ENCODE measurements around the gene GLYATL3. TPM values are rescaled to one million over a fixed set of nuclear protein-coding genes. Genes with fewer than 3 reads are reported as not detected.

Gene GLYATL3
- not detected in 2 replicates for total RNA-seq

GRCh38 chr6:49499623-49500022 is at the start of gene GLYATL3:
Gene GLYATL3 (plus strand): TSS chr6:49499923. CDS start chr6:49511991, 12,068 bp downstream.

GRCh38 chr6:49462927-49463611 is 36.7 kb upstream of the GLYATL3 start, which contains the start of the genes CENPQ and MMUT:
Gene CENPQ (plus strand): TSS chr6:49463370. CDS start chr6:49470177, 6,807 bp downstream.
Gene MMUT (minus strand): TSS chr6:49463253. CDS start chr6:49459466, 3,787 bp downstream.

GRCh38 chr6:49550492-49551077 is 50.9 kb downstream of the GLYATL3 start, which contains the start of gene C6orf141:
Gene C6orf141 (plus strand): TSS chr6:49550668. CDS start chr6:49550793, 125 bp downstream.

Other genes with a start within 250 kb of the GLYATL3 start
- gene MMUT, start 36.7 kb upstream of the GLYATL3 start, total RNA-seq = 22.3 and 25.6 TPM in 2 replicates
- gene CENPQ, start 36.6 kb upstream of the GLYATL3 start, total RNA-seq = 6.0 and 8.5 TPM in 2 replicates
- gene C6orf141, start 50.7 kb downstream of the GLYATL3 start, total RNA-seq = 0.25 and 0.53 TPM in 2 replicates
- 0.06 TPM in 1 of 2 replicates, not detected in the other for gene RHAG, start 136.9 kb downstream of the GLYATL3 start, total RNA-seq
- not detected in 2 replicates for gene CRISP2, start 213.6 kb downstream of the GLYATL3 start, total RNA-seq
- gene CRISP3, start 244.5 kb downstream of the GLYATL3 start, total RNA-seq = not detected in 2 replicates